ENCODE data around the gene MFAP3L. TPM values are rescaled to one million over a fixed set of nuclear protein-coding genes. Genes with fewer than 3 reads are reported as not detected.

The MFAP3L gene
- total RNA-seq, 4 donors from 2014 or later: 5.0 to 9.1 (median 6.4) TPM

DNA sequence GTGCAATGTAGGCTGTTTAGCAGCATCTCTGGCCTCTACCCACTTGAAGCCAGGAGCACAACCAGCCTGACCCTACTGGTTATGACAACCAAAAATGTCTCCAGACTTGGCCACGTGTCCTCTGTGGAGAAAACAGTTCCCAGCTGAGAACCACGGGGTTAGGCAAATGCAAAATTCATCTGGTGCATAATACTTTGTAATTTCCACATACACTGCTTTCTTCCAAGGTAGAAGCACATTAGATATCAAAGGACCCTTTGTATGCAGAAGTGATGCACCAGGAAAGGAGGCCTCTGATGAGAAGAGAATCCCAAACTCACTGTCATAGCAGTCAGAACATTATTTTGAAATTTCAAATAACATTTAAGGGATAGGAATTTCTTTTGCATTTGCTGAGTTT is 26.3 kb downstream of the MFAP3L start:
- Histone ChIP-seq H3K4me1 (peaks cover 0 to 1% (median 0%) of the 10 kb centered on the region in 4 donors), H3K9me3 (no peaks in the 10 kb centered on the region), H3K36me3 (no peaks in the 10 kb centered on the region), H3K27ac (replicated peaks in 1 of 4) (no peak overlapping the region), H3K27me3 (no peaks in the 10 kb centered on the region), H3K4me3 (no peak overlapping the region)
- no peak for DNase-seq (ENCODE audit: extremely low spot score)
- WGBS: 96% methylated on average over 2 of the region's 2 CpGs
- TF ChIP-seq, protein P1, sequence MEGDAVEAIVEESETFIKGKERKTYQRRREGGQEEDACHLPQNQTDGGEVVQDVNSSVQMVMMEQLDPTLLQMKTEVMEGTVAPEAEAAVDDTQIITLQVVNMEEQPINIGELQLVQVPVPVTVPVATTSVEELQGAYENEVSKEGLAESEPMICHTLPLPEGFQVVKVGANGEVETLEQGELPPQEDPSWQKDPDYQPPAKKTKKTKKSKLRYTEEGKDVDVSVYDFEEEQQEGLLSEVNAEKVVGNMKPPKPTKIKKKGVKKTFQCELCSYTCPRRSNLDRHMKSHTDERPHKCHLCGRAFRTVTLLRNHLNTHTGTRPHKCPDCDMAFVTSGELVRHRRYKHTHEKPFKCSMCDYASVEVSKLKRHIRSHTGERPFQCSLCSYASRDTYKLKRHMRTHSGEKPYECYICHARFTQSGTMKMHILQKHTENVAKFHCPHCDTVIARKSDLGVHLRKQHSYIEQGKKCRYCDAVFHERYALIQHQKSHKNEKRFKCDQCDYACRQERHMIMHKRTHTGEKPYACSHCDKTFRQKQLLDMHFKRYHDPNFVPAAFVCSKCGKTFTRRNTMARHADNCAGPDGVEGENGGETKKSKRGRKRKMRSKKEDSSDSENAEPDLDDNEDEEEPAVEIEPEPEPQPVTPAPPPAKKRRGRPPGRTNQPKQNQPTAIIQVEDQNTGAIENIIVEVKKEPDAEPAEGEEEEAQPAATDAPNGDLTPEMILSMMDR (IDR thresholded peaks at IDR 0.05): no peak
- TF ChIP-seq POLR2A (IDR thresholded peaks at IDR 0.05; ENCODE audit: low read depth): no peak
- TF ChIP-seq EP300 (IDR thresholded peaks at IDR 0.05): no peak
- TF ChIP-seq POLR2AphosphoS5 (IDR thresholded peaks at IDR 0.05): no peak
- intact Hi-C loops (cut with DNase I): no loop called here

DNA sequence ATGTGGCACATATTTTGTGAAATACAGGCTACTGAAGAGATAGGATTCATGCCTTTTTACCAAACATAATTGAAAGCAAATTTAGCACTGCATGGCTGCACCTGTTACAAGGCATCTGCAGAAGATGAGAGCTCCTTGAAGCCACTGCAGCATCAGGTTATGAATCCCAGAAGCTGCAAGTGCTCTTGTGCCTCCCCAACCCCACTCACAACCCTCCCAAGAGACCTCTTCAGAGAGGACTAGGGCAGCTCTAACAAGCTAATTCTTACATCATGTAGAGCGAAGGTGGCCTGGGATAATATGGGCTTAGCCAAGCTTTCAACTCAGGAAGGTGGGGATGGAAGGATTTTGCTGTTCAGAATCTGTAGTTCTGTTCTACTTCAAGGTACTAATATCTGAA is 27.2 kb downstream of the MFAP3L start:
- no peak overlapping the region for H3K4me3 ChIP-seq
- no peak for DNase-seq (ENCODE audit: extremely low spot score)
- no peaks in the 10 kb centered on the region for H3K27me3 ChIP-seq
- no peaks in the 10 kb centered on the region for H3K9me3 ChIP-seq
- no peaks in the 10 kb centered on the region for H3K36me3 ChIP-seq
- intact Hi-C loops (cut with DNase I): no loop called here
- no peak overlapping the region for H3K27ac ChIP-seq (replicated peaks in 1 of 4)
- no peaks in the 10 kb centered on the region for H3K4me1 ChIP-seq
- TF ChIP-seq, protein P1 (IDR thresholded peaks at IDR 0.05): no peak
- TF ChIP-seq EP300 (IDR thresholded peaks at IDR 0.05) (no peak), POLR2AphosphoS5 (IDR thresholded peaks at IDR 0.05) (no peak), POLR2A (IDR thresholded peaks at IDR 0.05; ENCODE audit: low read depth) (no peak)
- 92% methylated on average over 1 of the region's 1 CpG for WGBS

DNA sequence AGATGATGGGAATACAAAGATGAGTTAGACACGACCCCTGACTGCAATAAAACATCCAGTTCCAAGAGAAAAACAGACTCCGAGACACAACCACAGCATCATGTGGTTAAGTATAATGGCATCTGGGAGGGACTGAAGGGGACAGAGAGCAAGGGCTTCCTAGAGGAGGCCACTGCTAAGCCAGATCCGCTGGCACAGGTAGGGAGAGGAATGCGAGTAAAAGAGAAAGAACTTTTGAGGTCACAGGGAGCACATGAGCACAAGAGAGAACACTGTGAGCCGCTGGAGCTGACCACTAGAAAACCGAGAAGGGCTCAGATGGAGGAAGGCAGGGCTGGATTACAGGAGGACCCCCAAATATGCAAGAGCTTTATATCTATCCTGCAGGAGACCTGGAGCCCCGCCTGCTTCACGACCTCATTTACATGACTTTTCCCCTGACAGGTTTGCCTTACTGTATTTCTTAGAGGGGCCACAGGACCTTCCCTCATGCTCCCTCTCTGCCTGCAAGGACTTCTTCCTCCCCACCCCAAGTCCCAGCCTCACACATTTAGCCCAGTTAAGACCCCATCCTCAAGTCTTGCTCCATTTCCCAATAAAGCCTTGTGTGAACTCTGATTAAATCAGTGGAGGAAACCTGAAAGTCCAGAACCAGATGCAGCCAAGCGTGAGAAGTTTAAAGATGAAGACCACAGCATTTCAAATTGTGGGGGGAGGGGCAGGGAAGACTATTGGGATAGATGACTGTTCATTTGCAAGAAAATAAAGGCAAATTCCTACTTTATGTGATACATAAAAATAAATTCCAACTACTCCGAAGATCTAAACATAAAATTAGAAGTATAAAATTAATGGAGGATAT is 29.6 kb downstream of the MFAP3L start:
- Histone ChIP-seq H3K9me3 (no peaks in the 10 kb centered on the region), H3K36me3 (peaks cover 0 to 6% (median 1%) of the 10 kb centered on the region in 4 donors), H3K27ac (replicated peaks in 1 of 4) (no peak overlapping the region), H3K27me3 (no peaks in the 10 kb centered on the region), H3K4me1 (no peaks in the 10 kb centered on the region), H3K4me3 (no peak overlapping the region)
- WGBS: 85% methylated on average over 10 of the region's 10 CpGs
- peak; percentile 82 for DNase-seq (ENCODE audit: extremely low spot score)
- TF ChIP-seq, protein P1 (IDR thresholded peaks at IDR 0.05): no peak
- TF ChIP-seq POLR2AphosphoS5 (IDR thresholded peaks at IDR 0.05) (no peak), EP300 (IDR thresholded peaks at IDR 0.05) (no peak), POLR2A (IDR thresholded peaks at IDR 0.05; ENCODE audit: low read depth) (no peak)
- intact Hi-C loops (cut with DNase I): no loop called here

DNA sequence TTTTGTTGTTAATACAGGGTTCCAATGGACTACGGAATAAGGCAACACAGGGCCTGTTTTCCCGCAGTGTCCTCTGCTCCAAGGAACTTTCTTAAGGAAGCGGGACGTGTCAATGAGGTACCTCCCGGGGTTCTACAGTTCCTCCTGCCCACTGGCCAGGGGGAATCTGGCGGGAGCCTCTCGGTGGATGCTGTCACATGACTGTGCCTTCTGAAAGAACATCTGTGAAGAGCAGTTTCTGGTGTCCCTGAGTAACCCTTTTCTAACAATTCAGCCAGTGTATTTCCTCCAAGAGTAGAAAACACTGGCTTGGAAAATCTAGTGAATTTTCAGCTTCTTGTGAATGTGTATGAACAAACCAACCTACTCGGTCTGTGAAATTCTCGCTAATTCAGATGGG is 32.7 kb downstream of the MFAP3L start:
- 88% methylated on average over 9 of the region's 9 CpGs for WGBS

More for the DNA sequence above, 32.7 kb downstream of the MFAP3L start:
- H3K9me3 ChIP-seq: no peaks in the 10 kb centered on the region
- TF ChIP-seq EP300 (IDR thresholded peaks at IDR 0.05) (no peak), POLR2A (IDR thresholded peaks at IDR 0.05; ENCODE audit: low read depth) (no peak), POLR2AphosphoS5 (IDR thresholded peaks at IDR 0.05) (no peak)
- TF ChIP-seq, protein P1 (IDR thresholded peaks at IDR 0.05): no peak
- intact Hi-C loops (cut with DNase I): no loop called here
- peaks cover 0 to 9% (median 2%) of the 10 kb centered on the region in 4 donors for H3K36me3 ChIP-seq
- no peaks in the 10 kb centered on the region for H3K27me3 ChIP-seq
- peak overlapping the region in 1 of 4 donors; percentile 9 for H3K27ac ChIP-seq (replicated peaks in 1 of 4)
- no peak for DNase-seq (ENCODE audit: extremely low spot score)
- H3K4me1 ChIP-seq: no peaks in the 10 kb centered on the region
- H3K4me3 ChIP-seq: no peak overlapping the region
